CD4-positive, alpha-beta T cell treated with Interleukin-21 for 1 hour (primary cell): ENCODE measurements around the gene GOLGA2.
A peak's percentile ranks its signal among the peaks of the same experiment; 100 is the strongest.
"Not testable (repeated sequence)": the region's sequence is repeated elsewhere in the genome, so short reads cannot be mapped to it uniquely, and the experiment has no call there.

Source experiments
- DNase-seq: peaks from one replicate; pipeline ENCODE4 v3.0.0-alpha.2; 2020

The GOLGA2 gene

GRCh38 chr9:128288273-128289004 is 12.6 kb upstream of the GOLGA2 start:
- DNase-seq: no peak

- DNase-seq: no peak
Observed at GRCh38 chr9:128286440-128286839, 10.6 kb upstream of the GOLGA2 start.

GRCh38 chr9:128285033-128285784 is 9.4 kb upstream of the GOLGA2 start:
- DNase-seq: no peak

GRCh38 chr9:128282500-128282899 is 6.7 kb upstream of the GOLGA2 start:
- no peak for DNase-seq

GRCh38 chr9:128280084-128280622 is 4.3 kb upstream of the GOLGA2 start:
- DNase-seq: no peak

- not testable (repeated sequence) for DNase-seq
Observed at GRCh38 chr9:128279088-128280073, 3.6 kb upstream of the GOLGA2 start.

GRCh38 chr9:128276574-128277270 is 915 bp upstream of the GOLGA2 start:
- DNase-seq: no peak

- peak; percentile 100 for DNase-seq
Observed at GRCh38 chr9:128276008-128276573, 284 bp upstream of the GOLGA2 start, which contains the start of gene SWI5. Gene SWI5 (plus strand): TSS chr9:128276276.

GRCh38 chr9:128274245-128274644 is 1.6 kb downstream of the GOLGA2 start:
- no peak for DNase-seq

GRCh38 chr9:128271512-128271911 is 4.3 kb downstream of the GOLGA2 start:
- no peak for DNase-seq

GRCh38 chr9:128271112-128271511 is 4.7 kb downstream of the GOLGA2 start:
- DNase-seq: no peak

GRCh38 chr9:128266868-128267590 is 8.8 kb downstream of the GOLGA2 start:
- DNase-seq: no peak

GRCh38 chr9:128265348-128265847 is 10.4 kb downstream of the GOLGA2 start:
- no peak for DNase-seq

- no peak for DNase-seq
Observed at GRCh38 chr9:128262687-128263086, 13.1 kb downstream of the GOLGA2 start.

- no peak for DNase-seq
Observed at GRCh38 chr9:128260340-128260739, 15.5 kb downstream of the GOLGA2 start.

GRCh38 chr9:128259156-128259555 is 16.7 kb downstream of the GOLGA2 start:
- DNase-seq: no peak

GRCh38 chr9:128258326-128258725 is 17.5 kb downstream of the GOLGA2 start:
- DNase-seq: no peak

GRCh38 chr9:128257907-128258306 is 17.9 kb downstream of the GOLGA2 start:
- no peak for DNase-seq

GRCh38 chr9:128257086-128257825 is 18.6 kb downstream of the GOLGA2 start:
- DNase-seq: no peak
